Cardiac muscle cell (in vitro differentiated cells and primary cell): ENCODE measurements around the gene KIAA1671. TPM values are rescaled to one million over a fixed set of nuclear protein-coding genes. Genes with fewer than 3 reads are reported as not detected.
"Not testable (repeated sequence)": the region's sequence is repeated elsewhere in the genome, so short reads cannot be mapped to it uniquely, and the experiment has no call there.

Experiments used
- DNase-seq, 2 donors: peaks; one replicate each; pipeline versions ENCODE4 v3.0.0 to v3.0.0-alpha.2; 2010 to 2017; ENCODE audit warnings: low read depth in 1 of 2, low spot score in 1 of 2
- H3K27ac ChIP-seq: fragments of 200-600 bp; sonication (generic); 2 replicates; pipeline ENCODE4 v1.5.1; 2016
- H3K27me3 ChIP-seq: fragments of 200-600 bp; sonication (generic); 2 replicates; pipeline ENCODE4 v1.6.0; 2016; ENCODE audit warnings: control low read depth
- H3K36me3 ChIP-seq: fragments of 200-600 bp; sonication (generic); 2 replicates; pipeline ENCODE4 v1.5.1; 2016; ENCODE audit warnings: control low read depth
- H3K4me1 ChIP-seq: fragments of 200-600 bp; sonication (generic); 2 replicates; pipeline ENCODE4 v1.8.1; 2017; ENCODE audit warnings: low read depth, mild to moderate bottlenecking, mixed run types
- H3K4me3 ChIP-seq: fragments of 200-600 bp; sonication (generic); 2 replicates; pipeline ENCODE4 v1.5.1; 2016; ENCODE audit warnings: mild to moderate bottlenecking
- H3K9me3 ChIP-seq: fragments of 200-600 bp; sonication (generic); 2 replicates; pipeline ENCODE4 v1.5.1; 2017; ENCODE audit warnings: low read depth, mild to moderate bottlenecking, control low read depth
- polyA plus RNA-seq: library from polyadenylated mRNA; unstranded; fragments of >200 nt; fragmentation: Nextera tagmentation; extraction: Ambion mirVana; gene quantifications from 2 replicates; pipeline ENCODE4 v1.2.1, GENCODE V29; 2016
- total RNA-seq: library from RNA; depleted of rRNA; stranded (reverse); fragments of >200 nt; gene quantifications from 2 replicates; pipeline ENCODE4 v1.2.3, GENCODE V29; 2016
- TF ChIP-seq, protein P1 (sequence below): IDR thresholded peaks from 2 replicates; pipeline ENCODE4 v1.5.1; 2012; ENCODE audit warnings: low read depth, mild to moderate bottlenecking, low read length

The KIAA1671 gene
- total and polyA plus RNA-seq, 2 experiments from 2014 or later: 10.9 to 37.3 TPM

- TF ChIP-seq, protein P1, sequence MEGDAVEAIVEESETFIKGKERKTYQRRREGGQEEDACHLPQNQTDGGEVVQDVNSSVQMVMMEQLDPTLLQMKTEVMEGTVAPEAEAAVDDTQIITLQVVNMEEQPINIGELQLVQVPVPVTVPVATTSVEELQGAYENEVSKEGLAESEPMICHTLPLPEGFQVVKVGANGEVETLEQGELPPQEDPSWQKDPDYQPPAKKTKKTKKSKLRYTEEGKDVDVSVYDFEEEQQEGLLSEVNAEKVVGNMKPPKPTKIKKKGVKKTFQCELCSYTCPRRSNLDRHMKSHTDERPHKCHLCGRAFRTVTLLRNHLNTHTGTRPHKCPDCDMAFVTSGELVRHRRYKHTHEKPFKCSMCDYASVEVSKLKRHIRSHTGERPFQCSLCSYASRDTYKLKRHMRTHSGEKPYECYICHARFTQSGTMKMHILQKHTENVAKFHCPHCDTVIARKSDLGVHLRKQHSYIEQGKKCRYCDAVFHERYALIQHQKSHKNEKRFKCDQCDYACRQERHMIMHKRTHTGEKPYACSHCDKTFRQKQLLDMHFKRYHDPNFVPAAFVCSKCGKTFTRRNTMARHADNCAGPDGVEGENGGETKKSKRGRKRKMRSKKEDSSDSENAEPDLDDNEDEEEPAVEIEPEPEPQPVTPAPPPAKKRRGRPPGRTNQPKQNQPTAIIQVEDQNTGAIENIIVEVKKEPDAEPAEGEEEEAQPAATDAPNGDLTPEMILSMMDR: no peak
- Histone ChIP-seq H3K36me3 (no peaks in the 10 kb centered on the region), H3K9me3 (no peaks in the 10 kb centered on the region), H3K4me1 (no peaks in the 10 kb centered on the region), H3K4me3 (no peak within 1 kb of the TSS), H3K27ac (no peak within 1 kb of the TSS), H3K27me3 (peaks cover 23% of the 10 kb centered on the region)
- no peak for DNase-seq
These were observed 266.7 kb downstream of the KIAA1671 start, which contains the start of gene CRYBB2 for GRCh38 chr22:25219211-25219689. Gene CRYBB2, plus strand, starts transcription at chr22:25219639. Its CDS starts 1,791 bp downstream, at chr22:25221430.

DNA sequence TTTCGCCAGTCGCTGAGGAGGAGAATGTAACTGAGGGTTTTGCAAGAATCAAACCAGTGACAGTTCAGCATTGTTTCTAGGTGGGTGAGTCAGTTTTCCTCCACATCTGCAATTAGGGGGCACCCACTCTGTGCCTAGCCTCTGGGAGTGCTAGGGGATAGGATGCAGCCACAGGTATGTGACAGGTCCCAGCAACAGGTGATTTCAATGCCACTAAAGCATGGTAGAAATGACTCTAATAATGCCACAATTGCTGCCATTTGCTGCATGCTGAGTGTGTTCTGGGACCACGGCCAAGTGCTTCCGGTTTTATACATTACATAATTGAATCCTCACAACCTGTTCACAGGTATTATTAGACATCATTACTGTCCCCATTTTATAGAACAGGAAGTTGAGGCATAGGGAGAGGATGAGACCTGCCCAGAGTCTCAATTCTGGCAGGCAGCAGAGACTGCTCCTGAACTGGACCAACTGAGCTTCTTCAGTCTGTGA, 267.5 kb downstream of the KIAA1671 start:
- Histone ChIP-seq H3K4me1 (no peaks in the 10 kb centered on the region), H3K9me3 (no peaks in the 10 kb centered on the region), H3K4me3 (no peak overlapping the region), H3K36me3 (no peaks in the 10 kb centered on the region), H3K27ac (no peak overlapping the region), H3K27me3 (peaks cover 23% of the 10 kb centered on the region)
- no peak for DNase-seq
- TF ChIP-seq, protein P1: no peak

DNA sequence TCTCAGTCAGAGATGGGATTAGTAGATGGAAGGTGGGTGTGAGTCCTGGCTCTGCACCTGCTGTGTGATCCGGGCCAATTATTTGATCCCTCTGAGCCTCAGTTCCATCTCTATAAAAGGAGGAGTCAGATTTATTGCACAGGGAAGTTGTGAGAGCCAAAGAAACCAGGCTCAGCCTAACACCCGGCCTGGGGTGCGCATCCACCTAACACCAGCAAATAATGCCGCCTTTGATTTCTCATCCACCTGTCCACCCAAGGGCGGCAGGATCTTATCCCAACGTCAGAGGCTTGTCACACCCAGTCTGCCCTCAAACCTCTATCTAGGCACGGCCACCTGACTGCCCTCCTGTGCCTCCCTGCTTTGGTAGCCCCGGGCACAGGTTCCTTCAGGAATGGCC, 269.3 kb downstream of the KIAA1671 start:
- no peak for DNase-seq
- no peaks in the 10 kb centered on the region for H3K36me3 ChIP-seq
- TF ChIP-seq, protein P1: no peak
- peaks cover 23% of the 10 kb centered on the region for H3K27me3 ChIP-seq
- no peaks in the 10 kb centered on the region for H3K9me3 ChIP-seq
- H3K27ac ChIP-seq: no peak overlapping the region
- H3K4me1 ChIP-seq: no peaks in the 10 kb centered on the region
- no peak overlapping the region for H3K4me3 ChIP-seq

DNA sequence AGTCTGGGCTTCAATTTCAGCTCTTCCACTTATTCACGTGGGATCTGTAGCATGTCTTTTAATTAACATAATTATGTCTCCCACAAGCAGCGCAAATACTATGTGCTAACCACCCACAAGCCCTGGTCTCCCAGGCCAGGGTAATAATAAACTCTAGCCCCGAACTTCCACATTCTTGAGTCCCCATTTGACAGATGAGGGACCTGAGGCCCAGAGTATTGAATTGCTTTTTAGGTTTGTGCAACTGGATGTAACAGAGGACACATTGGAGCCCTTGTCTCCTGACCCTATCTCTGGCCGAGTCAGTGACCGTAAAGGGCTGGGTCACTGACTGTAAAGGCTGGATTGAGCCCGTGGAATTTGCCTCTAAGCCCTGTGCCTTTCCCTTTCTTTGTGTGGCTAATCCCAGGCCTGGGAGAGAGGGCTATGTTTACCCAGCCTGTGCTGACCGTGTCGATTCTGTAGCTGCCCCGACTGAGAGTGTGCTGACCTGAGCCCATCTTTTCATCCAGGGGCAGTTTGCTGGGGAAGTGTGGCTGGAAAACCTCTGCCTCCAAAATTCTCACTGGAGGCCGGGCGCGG, 270.8 kb downstream of the KIAA1671 start:
- TF ChIP-seq, protein P1: no peak
- Histone ChIP-seq H3K36me3 (no peaks in the 10 kb centered on the region), H3K27ac (no peak overlapping the region), H3K27me3 (peaks cover 23% of the 10 kb centered on the region), H3K4me3 (no peak overlapping the region), H3K9me3 (no peaks in the 10 kb centered on the region), H3K4me1 (no peaks in the 10 kb centered on the region)
- DNase-seq: no peak

- TF ChIP-seq, protein P1: no peak
- Histone ChIP-seq H3K27ac (no peak overlapping the region), H3K4me1 (no peaks in the 10 kb centered on the region), H3K9me3 (no peaks in the 10 kb centered on the region), H3K36me3 (no peaks in the 10 kb centered on the region), H3K27me3 (no peaks in the 10 kb centered on the region), H3K4me3 (no peak overlapping the region)
- DNase-seq: no peak
These were observed 276.3 kb downstream of the KIAA1671 start for GRCh38 chr22:25228822-25229221.

DNA sequence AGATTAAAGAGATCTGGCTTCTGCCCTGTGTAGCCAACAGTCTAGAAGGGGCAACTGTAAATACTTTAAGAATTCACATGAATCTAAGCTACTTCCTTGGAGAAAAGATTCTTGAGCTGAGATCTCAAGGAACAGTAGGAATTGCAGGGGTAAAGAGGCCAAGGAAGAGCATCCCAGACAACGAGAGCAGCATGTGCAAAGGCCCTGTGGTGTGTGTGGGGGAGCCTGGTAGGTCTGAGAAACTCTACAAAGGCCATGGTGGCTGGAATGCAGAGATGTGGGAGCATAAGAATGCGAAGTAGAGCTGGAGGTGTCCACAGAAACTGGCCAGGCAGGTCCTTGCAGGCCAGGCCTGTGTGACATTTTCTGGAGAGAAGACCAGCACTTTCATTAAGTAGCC, 278.2 kb downstream of the KIAA1671 start:
- not testable (repeated sequence) for H3K9me3 ChIP-seq, DNase-seq, H3K27ac ChIP-seq, H3K4me1 ChIP-seq, H3K36me3 ChIP-seq, H3K4me3 ChIP-seq, H3K27me3 ChIP-seq
